Occipital lobe (tissue), 2 donors: ENCODE data around the gene BCAS1. TPM values are rescaled to one million over a fixed set of nuclear protein-coding genes. Genes with fewer than 3 reads are reported as not detected.
"Not testable (repeated sequence)": the region's sequence is repeated elsewhere in the genome, so short reads cannot be mapped to it uniquely, and the experiment has no call there.

Experiments
- DNase-seq: peaks from one replicate; lab custom pipeline; 2025; lab: John Stamatoyannopoulos, UW
- total RNA-seq: library from RNA; depleted of rRNA; stranded (reverse); fragments of >200 nt; gene quantifications from one replicate; pipeline ENCODE4 v1.2.3, GENCODE V29; 2014

Gene BCAS1
- total RNA-seq, 1 donor from 2014 or later = 3.0 TPM

GRCh38 chr20:53945478-53945877 is 124.9 kb downstream of the BCAS1 start:
- DNase-seq = no peak

DNA sequence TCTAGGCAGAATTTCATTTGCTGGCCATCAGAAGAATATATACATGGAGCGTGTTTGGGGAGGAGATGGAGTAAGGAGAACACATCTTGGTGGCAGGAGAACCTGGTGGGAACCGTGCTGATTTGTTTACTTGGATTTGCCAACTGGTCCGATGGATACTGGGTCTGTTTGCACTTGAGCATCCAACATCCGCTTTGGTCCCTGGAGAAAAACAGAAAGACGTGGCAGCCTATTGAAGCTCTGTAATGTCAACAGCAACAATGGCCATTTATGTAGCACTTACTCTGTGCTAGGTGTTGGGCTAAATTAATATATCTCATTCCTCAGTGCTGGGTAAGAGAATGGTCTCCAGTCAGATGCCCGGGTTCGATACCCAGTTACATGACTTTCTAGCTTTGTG is 125.6 kb downstream of the BCAS1 start:
- no peak for DNase-seq

GRCh38 chr20:53943522-53944291 is 126.7 kb downstream of the BCAS1 start:
- no peak for DNase-seq

DNA sequence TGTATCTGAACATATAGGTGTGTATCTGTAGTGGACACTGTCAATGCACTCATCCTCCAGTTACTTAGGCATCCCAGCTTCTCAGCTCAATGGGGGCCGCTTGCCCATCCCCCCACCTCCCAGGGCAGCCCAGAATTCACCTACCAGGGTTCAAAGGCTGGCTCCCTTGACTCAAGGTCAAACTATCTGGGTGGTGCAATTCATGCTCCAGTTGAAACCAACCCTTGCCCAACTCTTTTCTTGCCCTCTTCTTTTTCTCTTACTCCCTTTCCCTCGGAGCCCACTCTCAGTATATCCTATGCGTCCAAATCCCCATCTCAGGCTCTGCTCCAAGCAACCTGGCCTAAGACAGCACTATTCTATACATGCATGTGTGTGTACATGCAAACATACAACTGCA is 127.4 kb downstream of the BCAS1 start:
- no peak for DNase-seq

DNA sequence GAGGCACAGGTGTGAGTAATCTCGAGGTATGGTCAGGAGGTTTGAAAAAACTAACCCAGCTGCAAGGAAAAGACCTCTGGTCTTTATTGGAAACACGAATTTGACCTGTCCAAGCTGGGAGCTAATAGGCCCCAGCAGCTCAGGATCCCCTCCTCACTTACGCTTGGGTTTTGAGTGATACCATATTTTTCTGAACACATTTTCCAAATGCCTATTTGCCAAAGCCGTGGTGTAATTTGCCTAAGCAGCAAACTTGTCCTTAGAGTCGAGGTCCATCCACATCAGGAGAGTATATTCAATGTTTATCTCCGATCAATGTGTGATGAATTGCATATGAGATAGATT is 128.0 kb downstream of the BCAS1 start:
- no peak for DNase-seq

- DNase-seq = no peak
Observed at GRCh38 chr20:53941680-53942471, 128.5 kb downstream of the BCAS1 start.

- DNase-seq = no peak
Observed at GRCh38 chr20:53940907-53941545, 129.4 kb downstream of the BCAS1 start.

GRCh38 chr20:53940360-53940702 is 130.1 kb downstream of the BCAS1 start:
- no peak for DNase-seq

GRCh38 chr20:53939572-53940359 is 130.6 kb downstream of the BCAS1 start:
- peak; percentile 70 for DNase-seq

GRCh38 chr20:53939190-53939571 is 131.2 kb downstream of the BCAS1 start:
- no peak for DNase-seq

DNA sequence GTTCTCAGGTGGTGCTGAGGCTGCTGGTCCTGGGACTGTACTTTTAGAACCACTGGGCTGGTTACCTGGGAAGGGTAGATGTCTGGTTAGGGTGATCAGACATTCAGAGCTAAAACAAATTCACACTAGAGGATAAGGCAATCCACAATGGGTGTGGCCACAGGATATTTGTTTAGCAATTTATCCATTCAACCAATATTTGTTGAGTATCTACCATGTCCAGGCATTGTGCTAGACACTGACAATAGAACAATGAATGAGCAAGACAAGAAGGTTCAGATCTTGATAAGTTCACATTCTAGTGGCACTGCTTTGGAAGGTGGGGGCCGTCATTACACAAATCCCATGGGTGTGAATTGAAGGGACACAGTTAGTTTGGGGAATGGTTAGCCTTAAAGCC is 131.7 kb downstream of the BCAS1 start:
- no peak for DNase-seq

- no peak for DNase-seq
Observed at GRCh38 chr20:53937929-53938367, 132.4 kb downstream of the BCAS1 start.

DNA sequence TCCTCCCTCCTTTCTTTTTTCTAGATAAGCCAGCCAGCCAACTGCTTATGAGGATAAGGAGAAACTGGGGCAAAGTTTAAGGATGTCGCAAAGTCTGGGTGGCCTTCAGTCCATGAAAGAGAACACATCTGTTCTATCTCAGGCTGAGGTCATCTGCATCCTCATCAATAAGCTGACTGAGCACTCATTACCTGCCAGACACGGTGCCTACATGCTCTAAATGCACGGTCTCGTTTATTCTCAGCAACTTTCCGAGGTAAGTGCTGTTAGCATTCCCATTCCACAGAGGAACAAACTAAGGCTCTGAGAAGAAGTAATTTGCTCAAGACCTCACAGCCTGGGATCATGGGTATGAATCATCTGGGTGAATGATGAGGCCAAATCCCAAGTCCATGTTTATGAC is 133.1 kb downstream of the BCAS1 start:
- DNase-seq = no peak

DNA sequence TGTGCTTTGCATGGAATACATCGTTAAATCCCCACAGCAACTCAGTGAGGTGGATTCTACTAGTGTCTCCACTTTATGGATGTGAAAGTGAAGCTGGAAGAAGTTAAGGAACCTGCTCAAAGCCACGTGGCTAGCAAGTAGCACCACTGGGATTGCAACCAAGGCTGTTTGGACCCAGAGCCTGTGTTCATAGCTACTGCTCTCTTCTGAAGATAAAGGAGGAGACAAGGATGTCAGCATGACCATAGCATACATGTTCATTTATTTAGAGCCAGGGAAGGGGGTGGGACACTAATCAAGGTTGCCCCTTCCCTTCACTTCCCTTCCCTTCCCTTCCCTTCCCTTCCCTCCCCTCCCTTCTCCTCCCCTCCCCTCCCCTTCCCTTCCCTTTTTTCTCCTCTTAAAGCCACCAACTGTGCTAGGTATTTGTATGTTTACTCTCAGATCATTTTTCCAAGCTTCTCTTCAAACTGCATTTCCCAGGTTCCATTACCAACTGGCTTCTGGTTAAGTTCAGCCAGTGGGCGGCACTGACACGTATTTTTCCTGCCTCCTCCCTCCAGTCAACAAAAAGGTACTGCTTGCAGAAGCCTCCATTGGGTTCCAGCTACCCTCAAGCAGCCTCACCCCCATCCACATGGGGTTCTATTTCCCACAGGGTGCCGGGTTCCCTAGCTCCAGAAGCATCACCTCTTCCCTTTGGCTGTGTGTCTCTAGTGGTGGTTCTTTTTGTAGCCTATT is 134.9 kb downstream of the BCAS1 start:
- DNase-seq = no peak

DNA sequence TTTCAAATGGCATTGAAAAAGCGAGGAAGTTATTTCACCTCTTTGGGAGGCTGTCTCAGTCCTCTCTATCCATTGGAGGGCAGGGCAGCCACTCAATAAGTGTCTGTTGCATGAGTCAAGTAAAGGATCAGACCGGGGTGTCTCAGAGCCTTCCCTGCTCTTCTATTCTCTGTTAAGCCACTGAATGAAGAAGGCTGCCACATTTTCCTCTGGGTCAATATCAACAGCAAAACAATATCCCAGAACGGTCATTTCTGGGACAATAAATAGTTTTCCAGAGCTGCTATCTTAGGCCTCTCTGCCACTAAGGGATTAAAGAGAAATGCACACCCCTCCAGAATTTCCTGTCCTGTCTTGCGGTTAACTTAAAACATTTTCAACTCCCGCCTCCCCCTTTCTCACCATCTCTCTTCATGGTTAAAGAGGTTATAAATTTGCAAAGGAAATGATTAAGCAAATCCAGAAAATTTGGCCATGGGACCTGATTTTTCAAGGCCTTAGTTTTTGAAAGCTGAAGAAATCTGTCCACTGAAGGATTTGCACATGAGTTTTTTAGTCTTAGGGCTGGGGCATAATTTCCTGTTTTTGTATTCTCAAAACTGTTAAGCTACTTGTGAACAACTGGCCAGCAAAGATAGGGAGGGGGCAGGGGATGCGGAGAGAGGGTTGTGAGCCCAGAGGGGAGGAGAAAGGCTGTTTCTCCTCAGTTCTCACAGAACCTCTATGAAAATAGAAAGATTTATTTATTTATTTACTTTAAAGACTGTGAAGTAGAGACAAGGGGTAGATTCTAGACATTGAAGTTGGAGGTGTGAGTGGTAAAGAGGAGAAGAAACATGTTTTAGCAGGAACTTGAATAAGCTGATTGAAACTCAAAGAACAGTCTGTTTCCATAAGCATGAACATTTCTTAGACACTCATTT is 135.7 kb downstream of the BCAS1 start:
- no peak for DNase-seq

- DNase-seq = no peak
Observed at GRCh38 chr20:53933232-53933846, 137.1 kb downstream of the BCAS1 start.

DNA sequence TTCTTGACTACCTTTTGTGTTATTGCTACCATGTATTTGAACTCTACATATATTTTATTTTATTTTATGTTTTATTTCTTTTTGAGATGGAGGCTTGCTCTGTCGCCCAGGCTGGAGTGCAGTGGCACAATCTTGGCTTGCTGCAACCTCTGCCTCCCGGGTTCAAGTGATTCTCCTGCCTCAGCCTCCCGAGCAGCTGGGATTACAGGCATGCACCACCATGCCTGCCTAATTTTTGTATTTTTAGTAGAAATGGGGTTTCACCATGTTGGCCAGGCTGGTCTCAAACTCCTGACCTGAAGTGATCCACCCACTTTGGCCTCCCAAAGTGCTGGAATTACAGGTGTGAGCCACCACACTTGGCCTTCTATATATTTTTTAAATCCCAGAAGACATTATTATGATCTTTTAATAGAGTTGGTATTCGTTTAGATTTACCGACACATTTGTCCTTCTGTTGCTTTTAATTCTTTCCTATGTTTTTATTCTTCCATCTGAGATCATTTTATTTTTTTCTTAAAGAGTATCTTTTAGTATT is 137.7 kb downstream of the BCAS1 start:
- DNase-seq = not testable (repeated sequence)

- no peak for DNase-seq
Observed at GRCh38 chr20:53931597-53931996, 138.8 kb downstream of the BCAS1 start.
